HFF-Myc (cell line): ENCODE results near the gene PRDM16.

Experiments
- DNase-seq: peaks from one replicate; pipeline ENCODE4 v3.0.0-alpha.2; 2011; ENCODE audit warnings: low read depth; ENCODE audit errors: extremely low read depth
- H3K4me3 ChIP-seq: replicated peaks from 2 replicates; pipeline ENCODE4 v1.5.1; 2011; ENCODE audit warnings: low read depth, mild to moderate bottlenecking, control low read depth, low read length
- TF ChIP-seq, protein P1 (sequence below): IDR thresholded peaks from 2 replicates; pipeline ENCODE4 v1.5.1; 2012; ENCODE audit warnings: mild to moderate bottlenecking, low read depth, low read length, control low read depth; ENCODE audit errors: missing control alignments

PRDM16 gene

GRCh38 chr1:3065396-3065795 is 3.6 kb upstream of the PRDM16 start:
- no peak for DNase-seq
- H3K4me3 ChIP-seq, result no peak overlapping the region
- TF ChIP-seq, protein P1, sequence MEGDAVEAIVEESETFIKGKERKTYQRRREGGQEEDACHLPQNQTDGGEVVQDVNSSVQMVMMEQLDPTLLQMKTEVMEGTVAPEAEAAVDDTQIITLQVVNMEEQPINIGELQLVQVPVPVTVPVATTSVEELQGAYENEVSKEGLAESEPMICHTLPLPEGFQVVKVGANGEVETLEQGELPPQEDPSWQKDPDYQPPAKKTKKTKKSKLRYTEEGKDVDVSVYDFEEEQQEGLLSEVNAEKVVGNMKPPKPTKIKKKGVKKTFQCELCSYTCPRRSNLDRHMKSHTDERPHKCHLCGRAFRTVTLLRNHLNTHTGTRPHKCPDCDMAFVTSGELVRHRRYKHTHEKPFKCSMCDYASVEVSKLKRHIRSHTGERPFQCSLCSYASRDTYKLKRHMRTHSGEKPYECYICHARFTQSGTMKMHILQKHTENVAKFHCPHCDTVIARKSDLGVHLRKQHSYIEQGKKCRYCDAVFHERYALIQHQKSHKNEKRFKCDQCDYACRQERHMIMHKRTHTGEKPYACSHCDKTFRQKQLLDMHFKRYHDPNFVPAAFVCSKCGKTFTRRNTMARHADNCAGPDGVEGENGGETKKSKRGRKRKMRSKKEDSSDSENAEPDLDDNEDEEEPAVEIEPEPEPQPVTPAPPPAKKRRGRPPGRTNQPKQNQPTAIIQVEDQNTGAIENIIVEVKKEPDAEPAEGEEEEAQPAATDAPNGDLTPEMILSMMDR, result no peak

- TF ChIP-seq, protein P1, result no peak
- H3K4me3 ChIP-seq, result no peak overlapping the region
- no peak for DNase-seq
Observed at GRCh38 chr1:3065797-3066196, 3.2 kb upstream of the PRDM16 start.

DNA sequence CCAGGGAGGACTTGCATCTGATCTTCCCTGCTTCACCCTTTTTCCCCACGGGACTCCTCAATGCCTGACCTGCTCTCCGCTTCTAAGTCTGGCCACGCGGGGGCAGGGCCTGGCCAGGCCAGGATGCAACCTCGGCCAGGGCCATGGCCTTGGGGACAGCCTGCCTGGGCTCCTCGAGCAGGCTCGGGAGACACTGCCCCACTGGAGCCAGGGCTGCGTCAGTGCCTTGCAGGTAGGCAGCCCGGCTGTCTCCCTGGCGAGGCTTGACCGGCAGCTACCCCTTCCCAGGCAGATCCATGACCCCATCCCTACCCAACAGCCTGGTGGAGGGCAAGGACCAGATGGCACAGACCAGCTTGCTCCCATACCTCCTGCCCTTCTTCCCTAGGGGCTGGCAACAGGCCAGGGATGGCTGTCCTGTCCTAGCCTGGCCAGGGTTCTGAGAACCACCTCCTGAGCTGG is 2.7 kb upstream of the PRDM16 start:
- DNase-seq, result no peak
- TF ChIP-seq, protein P1, result no peak
- no peak overlapping the region for H3K4me3 ChIP-seq

GRCh38 chr1:3066826-3067225 is 2.2 kb upstream of the PRDM16 start:
- TF ChIP-seq, protein P1, result no peak
- no peak overlapping the region for H3K4me3 ChIP-seq

GRCh38 chr1:3067301-3067670 is 1.7 kb upstream of the PRDM16 start:
- DNase-seq, result no peak
- no peak overlapping the region for H3K4me3 ChIP-seq

More at GRCh38 chr1:3066826-3067225, 2.2 kb upstream of the PRDM16 start:
- no peak for DNase-seq

DNA sequence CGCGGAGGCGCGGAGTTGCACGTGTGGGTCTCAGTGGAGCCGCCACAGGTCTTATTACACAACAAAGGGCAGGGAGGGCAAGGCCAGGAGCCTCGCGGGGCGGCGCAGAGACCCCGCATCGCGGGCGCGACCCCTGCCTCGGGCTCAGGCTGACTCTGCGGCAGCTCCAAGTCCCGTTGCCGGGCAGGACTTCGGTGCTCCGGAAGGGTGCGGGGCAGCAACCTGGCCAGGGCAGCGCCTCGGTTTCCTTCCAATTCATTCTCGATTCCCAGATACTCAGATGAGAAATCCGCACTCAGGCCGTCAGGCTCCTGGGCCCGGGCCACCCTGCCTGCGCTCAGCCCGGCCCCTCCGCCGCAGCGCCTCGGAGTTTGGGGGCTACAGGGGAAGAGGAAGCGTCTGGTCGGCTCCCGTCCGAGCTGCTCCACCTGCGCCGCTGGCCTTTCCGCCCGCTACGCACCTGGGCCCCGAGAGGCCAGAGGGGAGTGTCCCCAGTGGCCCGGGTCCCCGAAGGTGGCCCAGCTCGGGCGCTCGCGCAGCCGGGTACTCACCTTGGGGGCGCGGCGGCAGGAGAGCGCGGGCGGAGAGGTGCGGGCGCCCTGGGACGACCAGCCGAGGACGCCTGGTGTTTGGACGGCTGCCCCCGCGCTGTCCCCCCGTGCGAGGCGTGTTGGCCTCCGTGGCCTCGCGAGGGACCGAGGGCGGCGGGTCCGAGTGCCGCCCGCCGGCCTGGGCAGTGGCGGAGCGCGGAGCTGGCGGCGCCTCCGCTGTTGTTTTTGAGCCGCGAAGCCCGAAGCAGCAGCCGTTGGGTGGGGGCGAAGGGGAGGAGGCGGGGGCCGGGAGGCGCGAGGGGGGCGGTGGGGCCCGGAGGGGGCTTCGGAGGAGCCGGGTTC is 1.1 kb upstream of the PRDM16 start:
- TF ChIP-seq, protein P1, result no peak
- no peak for DNase-seq
- H3K4me3 ChIP-seq, result no peak overlapping the region

More at GRCh38 chr1:3067301-3067670, 1.7 kb upstream of the PRDM16 start:
- TF ChIP-seq, protein P1, result no peak
